K562 (cell line): ENCODE data around the gene STK11. TPM values are rescaled to one million over a fixed set of nuclear protein-coding genes. Genes with fewer than 3 reads are reported as not detected.

ENCODE experiments used
- CSDE1 ChIP-seq, 2 experiments: fragments of 450-650 bp; IDR thresholded peaks; 2 replicates each; pipeline ENCODE4 v1.6.1; 2016; ENCODE audit warnings: mild to moderate bottlenecking in 1 of 2
- EGR1 ChIP-seq: fragments of 450-650 bp; conservative IDR thresholded peaks from 2 replicates; pipeline ENCODE4 v1.6.1; 2017; ENCODE audit warnings: mild to moderate bottlenecking
- EZH2 ChIP-seq: IDR thresholded peaks from 2 replicates; pipeline ENCODE4 v1.6.1; 2012; ENCODE audit warnings: low read depth, mild to moderate bottlenecking, inconsistent platforms, low read length, borderline replicate concordance
- GATAD2A ChIP-seq: fragments of 450-650 bp; IDR thresholded peaks from 2 replicates; pipeline ENCODE4 v1.6.1; 2017
- NCOA1 ChIP-seq: fragments of 450-650 bp; IDR thresholded peaks from 2 replicates; pipeline ENCODE4 v1.6.1; 2016; ENCODE audit warnings: low read depth
- NFATC3 ChIP-seq: fragments of 450-650 bp; IDR thresholded peaks from 2 replicates; pipeline ENCODE4 v1.6.1; 2017; ENCODE audit warnings: mild to moderate bottlenecking
- NUFIP1 ChIP-seq: fragments of 450-650 bp; IDR thresholded peaks from 2 replicates; pipeline ENCODE4 v1.6.1; 2018; ENCODE audit not compliant: partially characterized antibody
- POLR2H ChIP-seq: IDR thresholded peaks from 2 replicates; pipeline ENCODE4 v1.6.1; 2016; ENCODE audit warnings: missing genetic modification characterization, low read depth, mild to moderate bottlenecking, control low read depth, missing compliant biosample characterization, moderate library complexity
- POLR3G ChIP-seq: IDR thresholded peaks from 2 replicates; pipeline ENCODE4 v1.6.1; 2011; ENCODE audit not compliant: insufficient read length, insufficient replicate concordance; ENCODE audit errors: extremely low read depth
- SAP30 ChIP-seq: fragments of 200-600 bp; sonication (generic); IDR thresholded peaks from 2 replicates; pipeline ENCODE4 v1.6.1; 2012; ENCODE audit warnings: borderline replicate concordance, low read depth, mild to moderate bottlenecking, moderate library complexity, low read length, control low read depth, inconsistent platforms; ENCODE audit not compliant: insufficient read depth, poor library complexity, severe bottlenecking
- SETDB1 ChIP-seq: IDR thresholded peaks from one replicate; pipeline ENCODE4 v1.6.1; 2012; ENCODE audit warnings: low read length, control low read depth, inconsistent platforms
- SRSF7 ChIP-seq: fragments of 200-400 bp; formaldehyde crosslinking; optimal IDR thresholded peaks from 2 replicates; pipeline ENCODE3; 2017; ENCODE audit warnings: mild to moderate bottlenecking, low read depth, low read length
- THAP12 ChIP-seq: fragments of 250-450 bp; sonication (Bioruptor Pico); IDR thresholded peaks from 2 replicates; pipeline ENCODE4 v1.9.0; 2021; ENCODE audit warnings: mild to moderate bottlenecking, inconsistent platforms
- ZNF253 ChIP-seq: fragments of 250-450 bp; sonication (Bioruptor Pico); conservative IDR thresholded peaks from 2 replicates; pipeline ENCODE4 v1.6.1; 2021; ENCODE audit warnings: mild to moderate bottlenecking
- ZNF592 ChIP-seq: fragments of 450-650 bp; IDR thresholded peaks from 2 replicates; pipeline ENCODE4 v1.6.1; 2017; ENCODE audit warnings: antibody characterized with exemption, mild to moderate bottlenecking
- ZNF75A ChIP-seq: fragments of 450-650 bp; formaldehyde crosslinking; IDR thresholded peaks from 2 replicates; pipeline ENCODE4 v1.4.0; 2020; ENCODE audit warnings: mild to moderate bottlenecking
- polyA plus RNA-seq, 8 experiments: library from polyadenylated mRNA; depleted of rRNA in 4 of 8; stranded (reverse) in 5 of 8; unstranded in 3 of 8; fragments of >200 nt; fragmentation: Nextera tagmentation in 2 of 8; fragmentation: Illumina TruSeq in 1 of 8; extraction: Ambion mirVana in 2 of 8; extraction: Trizol in 1 of 8; gene quantifications; 2 replicates each; pipeline versions ENCODE4 v1.2.1 to v1.2.3, GENCODE V29; 2011 to 2014; ENCODE audit warnings: inconsistent platforms in 1 of 8, missing spikeins in 1 of 8
- total RNA-seq, 7 experiments: library from RNA; depleted of rRNA in 6 of 7; stranded (reverse); fragments of >200 nt in 6 of 7; fragmentation: Illumina TruSeq in 2 of 7; extraction: Trizol in 2 of 7; gene quantifications; 2 replicates each; pipeline versions ENCODE4 v1.2.1 to v1.2.3, GENCODE V29; 2011 to 2021; ENCODE audit warnings: low replicate concordance in 1 of 7
- TF ChIP-seq, protein P1 (sequence below): fragments of 250-450 bp; sonication (Bioruptor Pico); IDR thresholded peaks from 2 replicates; pipeline ENCODE4 v1.4.0; 2020; ENCODE audit warnings: borderline replicate concordance
- TF ChIP-seq, protein P2 (sequence below): fragments of 450-650 bp; IDR thresholded peaks from one replicate; pipeline ENCODE4 v1.6.1; 2018; ENCODE audit warnings: mild to moderate bottlenecking, moderate library complexity; ENCODE audit not compliant: partially characterized antibody

The STK11 gene
- total and polyA plus RNA-seq, 9 of the 15 experiments (the other 6 are each of a cell fraction or from before 2014, with no cell fraction given): 0.15 to 96.5 (median 31.7) TPM

DNA sequence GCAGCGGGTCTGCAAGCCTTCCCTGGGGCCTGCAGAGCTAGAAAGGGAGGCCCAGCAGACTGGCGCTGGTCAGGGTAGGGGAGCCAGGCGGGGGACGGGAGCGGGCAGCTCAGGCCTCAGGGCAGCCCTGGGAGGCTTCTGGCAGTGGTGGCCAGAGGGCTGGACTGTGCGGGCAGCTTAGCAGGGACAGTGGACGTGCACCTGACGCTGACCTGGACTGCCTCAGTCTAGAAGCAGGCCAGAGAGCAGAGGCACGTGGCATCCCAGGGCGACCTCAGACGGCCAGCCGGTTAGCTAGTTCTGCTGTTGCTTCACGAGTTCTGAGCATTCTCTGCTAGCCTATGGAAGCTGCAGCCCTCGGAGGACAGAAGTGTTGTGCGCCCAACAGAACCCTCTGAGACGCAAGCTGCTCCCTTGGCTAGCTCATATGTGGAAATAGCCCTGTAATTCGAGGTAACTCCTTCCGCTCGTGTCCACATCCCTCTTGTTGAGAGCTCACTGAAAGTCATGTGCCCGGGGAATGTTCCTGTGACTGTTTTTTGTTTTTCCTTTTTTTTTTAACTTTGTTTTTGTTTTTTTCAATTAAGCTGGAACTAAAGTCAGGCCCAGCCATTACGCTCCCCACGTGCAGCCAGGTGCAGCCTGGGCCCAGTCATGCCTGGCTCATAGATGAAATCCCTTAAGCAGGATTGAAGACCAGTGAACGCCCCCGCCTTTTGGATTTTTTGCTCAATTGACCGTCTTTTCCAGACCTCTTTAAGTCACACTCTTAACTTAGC is 67.9 kb downstream of the STK11 start (continued):
- peak; percentile 28; the same call in 1 of the 2 replicates for TF ChIP-seq ZNF592
- TF ChIP-seq, protein P1, sequence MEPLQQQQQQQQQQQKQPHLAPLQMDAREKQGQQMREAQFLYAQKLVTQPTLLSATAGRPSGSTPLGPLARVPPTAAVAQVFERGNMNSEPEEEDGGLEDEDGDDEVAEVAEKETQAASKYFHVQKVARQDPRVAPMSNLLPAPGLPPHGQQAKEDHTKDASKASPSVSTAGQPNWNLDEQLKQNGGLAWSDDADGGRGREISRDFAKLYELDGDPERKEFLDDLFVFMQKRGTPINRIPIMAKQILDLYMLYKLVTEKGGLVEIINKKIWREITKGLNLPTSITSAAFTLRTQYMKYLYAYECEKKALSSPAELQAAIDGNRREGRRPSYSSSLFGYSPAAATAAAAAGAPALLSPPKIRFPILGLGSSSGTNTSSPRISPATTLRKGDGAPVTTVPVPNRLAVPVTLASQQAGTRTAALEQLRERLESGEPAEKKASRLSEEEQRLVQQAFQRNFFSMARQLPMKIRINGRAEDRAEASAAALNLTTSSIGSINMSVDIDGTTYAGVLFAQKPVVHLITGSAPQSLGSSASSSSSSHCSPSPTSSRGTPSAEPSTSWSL: no peak
- TF ChIP-seq NCOA1: no peak
- no peak for TF ChIP-seq POLR2H (tag)
- TF ChIP-seq CSDE1 (IDR thresholded peaks at IDR 0.05): no peak
- TF ChIP-seq ZNF253: no peak
- TF ChIP-seq EZH2: no peak
- TF ChIP-seq, protein P2, sequence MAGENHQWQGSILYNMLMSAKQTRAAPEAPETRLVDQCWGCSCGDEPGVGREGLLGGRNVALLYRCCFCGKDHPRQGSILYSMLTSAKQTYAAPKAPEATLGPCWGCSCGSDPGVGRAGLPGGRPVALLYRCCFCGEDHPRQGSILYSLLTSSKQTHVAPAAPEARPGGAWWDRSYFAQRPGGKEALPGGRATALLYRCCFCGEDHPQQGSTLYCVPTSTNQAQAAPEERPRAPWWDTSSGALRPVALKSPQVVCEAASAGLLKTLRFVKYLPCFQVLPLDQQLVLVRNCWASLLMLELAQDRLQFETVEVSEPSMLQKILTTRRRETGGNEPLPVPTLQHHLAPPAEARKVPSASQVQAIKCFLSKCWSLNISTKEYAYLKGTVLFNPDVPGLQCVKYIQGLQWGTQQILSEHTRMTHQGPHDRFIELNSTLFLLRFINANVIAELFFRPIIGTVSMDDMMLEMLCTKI: no peak
- no peak for TF ChIP-seq SAP30
- TF ChIP-seq ZNF75A: no peak
- no peak for TF ChIP-seq NUFIP1
- no peak for TF ChIP-seq SRSF7
- no peak for TF ChIP-seq POLR3G
- peak; percentile 88 for TF ChIP-seq EGR1
- TF ChIP-seq NFATC3: no peak
- no peak for TF ChIP-seq GATAD2A
- no peak for TF ChIP-seq THAP12 (CRISPR knock-in tag)
- TF ChIP-seq SETDB1: no peak
